Suppressor macrophage treated with lipopolysaccharide for 4 hours (primary cell): ENCODE results near the gene FZD8.

Experiments
- DNase-seq: peaks from one replicate; pipeline ENCODE4 v3.0.0-alpha.2; 2020

FZD8 gene

DNA sequence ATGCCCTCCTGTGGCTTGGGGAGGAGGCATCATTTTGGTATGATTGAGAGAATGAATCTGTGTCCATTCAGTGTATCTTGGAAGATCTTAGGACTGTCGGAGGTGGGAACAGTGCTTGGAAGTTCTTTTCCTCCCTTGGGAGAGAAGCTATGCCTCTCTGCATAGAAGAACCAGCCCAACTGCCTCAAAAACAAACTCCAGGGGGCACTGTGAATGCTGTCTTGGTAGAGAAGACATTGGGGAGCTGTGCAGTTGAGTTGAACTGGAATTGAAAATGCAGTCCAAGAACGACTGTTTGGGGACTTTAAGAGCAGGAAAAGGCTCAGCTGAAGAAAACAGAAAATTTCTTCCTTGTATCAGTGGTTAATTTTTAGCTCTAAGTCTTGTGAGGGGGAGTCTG is 41.9 kb downstream of the FZD8 start:
- DNase-seq, result no peak

DNA sequence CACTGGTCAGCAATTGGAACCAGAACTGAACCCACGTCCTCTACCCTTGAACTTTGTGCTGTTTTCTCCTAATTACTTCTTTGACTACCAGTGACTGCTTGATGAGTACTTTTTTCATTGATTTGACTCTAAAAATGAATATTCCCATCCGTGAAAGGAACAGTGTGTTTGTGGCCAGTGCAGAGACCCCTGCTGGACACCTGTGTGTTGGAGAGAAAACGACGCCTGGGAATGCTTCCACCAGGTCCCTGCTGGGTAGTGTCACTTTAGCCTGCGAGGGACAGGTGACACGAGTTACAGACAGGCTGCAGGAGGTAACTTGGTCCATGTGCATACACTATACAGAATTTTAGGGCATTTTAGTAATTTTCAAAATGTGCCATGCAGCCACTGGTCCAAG is 43.7 kb downstream of the FZD8 start:
- DNase-seq, result no peak

DNA sequence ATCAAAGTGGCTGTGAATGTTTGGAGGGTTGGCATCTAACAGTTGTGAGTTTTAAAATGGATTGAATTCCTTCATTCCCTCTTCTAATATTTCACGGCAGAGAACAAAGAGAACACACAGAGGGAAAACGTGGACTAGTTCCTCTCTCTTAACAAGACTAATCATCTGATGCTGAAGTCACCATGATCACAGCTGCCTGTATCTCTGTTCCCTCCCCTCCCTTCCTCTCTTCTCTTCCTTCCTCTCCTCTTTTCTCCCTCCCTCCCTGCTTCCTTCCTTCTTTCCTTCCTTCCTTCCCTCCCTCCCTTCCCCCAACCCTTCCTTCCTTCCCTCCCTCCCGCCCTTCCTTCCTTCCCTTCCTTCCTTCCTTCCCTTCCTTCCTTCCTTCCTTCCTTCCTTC is 47.0 kb downstream of the FZD8 start:
- no peak for DNase-seq

DNA sequence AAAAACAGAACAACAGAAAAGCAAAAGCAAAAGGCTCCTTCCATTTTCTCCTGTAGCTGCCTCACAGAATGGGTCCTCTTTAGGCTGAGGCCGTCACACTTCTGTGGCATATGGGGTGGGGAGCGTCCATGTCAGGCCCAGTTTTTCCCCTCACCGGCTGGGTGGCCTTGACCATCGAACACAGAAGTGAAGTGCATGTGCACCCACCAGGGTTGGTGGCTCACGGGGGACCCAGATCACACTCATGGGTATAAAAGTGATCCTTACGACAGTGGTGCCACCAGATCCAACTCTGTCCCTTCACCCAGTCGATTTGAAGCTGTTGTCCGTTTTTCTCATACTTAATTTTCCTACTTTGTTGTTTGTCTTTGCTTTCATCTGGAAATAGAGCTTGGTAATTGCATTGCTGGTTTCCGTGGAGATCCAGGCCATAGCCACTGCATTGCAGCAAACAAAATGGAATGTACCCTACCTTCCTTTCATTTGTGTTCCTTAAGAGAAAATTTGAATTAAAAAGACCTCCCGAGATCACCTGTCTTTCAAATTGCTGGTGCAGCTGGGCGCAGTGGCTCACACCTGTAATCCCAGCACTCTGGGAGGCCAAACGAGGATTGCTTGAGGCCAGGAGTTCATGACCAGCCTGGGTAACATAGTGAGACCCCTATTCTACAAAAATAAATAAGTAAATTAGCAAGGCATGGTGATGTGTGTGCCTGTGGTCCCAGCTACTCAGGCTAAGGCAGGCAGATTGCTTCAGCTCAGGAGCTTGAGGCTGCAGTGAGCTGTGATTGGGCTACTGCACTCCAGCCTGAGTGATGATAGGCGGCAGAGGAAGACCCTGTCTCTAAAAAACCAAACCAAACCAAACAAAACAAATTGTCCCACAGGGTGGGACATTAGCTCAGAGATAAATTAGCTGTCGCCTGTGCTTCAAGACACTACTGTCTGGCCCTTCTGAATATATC is 47.7 kb downstream of the FZD8 start:
- DNase-seq, result no peak

DNA sequence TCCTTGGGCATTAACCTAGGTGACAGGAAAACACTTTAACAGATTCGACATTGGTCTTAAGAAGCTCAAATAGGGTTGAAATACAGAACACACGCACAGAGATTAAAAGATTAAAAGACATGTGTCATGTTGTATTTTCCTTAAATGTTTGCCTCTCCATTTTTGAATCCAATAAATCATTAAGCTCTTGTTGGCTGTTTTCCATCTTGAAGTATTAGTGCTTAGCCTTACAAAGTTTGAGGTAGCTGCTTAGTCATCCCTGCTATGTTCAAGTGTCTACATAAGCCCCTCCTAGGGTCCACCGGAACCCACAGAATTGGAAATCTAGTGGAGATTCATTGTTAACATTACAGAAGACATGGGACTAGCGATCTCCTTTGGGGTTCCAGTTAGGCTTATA is 49.7 kb downstream of the FZD8 start:
- DNase-seq, result no peak

DNA sequence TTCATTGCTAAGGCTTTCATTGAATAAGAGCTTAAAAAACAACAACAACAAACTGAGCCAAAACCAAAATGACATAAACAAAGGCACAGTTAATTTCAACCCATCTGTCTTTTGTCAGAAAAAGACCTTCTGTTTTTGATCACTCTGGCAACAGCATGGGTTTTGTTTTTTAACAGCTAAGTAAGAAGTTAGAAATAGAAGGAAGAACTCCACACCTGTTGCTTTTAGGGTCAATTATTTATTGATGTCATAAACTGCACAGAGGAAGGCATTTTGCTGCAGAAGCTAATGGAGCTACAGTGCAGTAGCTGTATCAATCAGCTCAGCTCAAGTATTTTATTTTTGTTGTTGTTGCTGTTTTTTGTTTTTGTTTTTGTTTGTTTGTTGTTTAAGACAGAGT is 53.3 kb downstream of the FZD8 start:
- no peak for DNase-seq
